Stimulated activated CD4-positive, alpha-beta T cell treated with anti-CD3 and anti-CD28 coated beads, TNF-alpha, amount 100 ng/mL, for 1 hour (primary cell): Measurements from ENCODE around the gene GRID2.
"Not testable (repeated sequence)": the region's sequence is repeated elsewhere in the genome, so short reads cannot be mapped to it uniquely, and the experiment has no call there.

ENCODE experiments used
- DNase-seq, 3 donors: peaks; one replicate each; pipeline ENCODE4 v3.0.0-alpha.2; 2020; ENCODE audit warnings: low read depth in 3 of 3, low spot score in 1 of 3

Gene GRID2

DNA sequence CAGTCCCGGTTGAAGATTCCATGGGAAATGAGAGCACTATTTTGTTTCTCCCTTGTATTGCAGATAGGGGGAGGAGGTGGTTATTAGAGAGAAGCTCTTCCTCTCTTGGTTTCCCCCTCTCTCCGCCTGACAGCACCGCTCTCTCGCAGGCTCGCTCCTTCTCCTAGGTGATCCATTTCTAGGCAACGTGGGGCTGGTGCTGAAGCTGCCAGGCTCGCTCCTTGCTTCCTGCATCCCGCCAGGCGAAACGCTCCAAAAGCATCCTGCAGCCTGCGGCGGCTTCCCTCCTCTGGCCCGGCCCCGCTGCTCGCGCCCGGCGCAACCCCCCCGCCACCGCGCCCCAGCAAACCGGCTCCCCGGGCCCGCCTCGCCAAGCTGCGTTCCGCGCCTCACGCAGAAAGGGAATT, at the start of gene GRID2:
Gene GRID2, plus strand, starts transcription at position 346 of the 407 bp plus-strand sequence.
- DNase-seq = no peak

DNA sequence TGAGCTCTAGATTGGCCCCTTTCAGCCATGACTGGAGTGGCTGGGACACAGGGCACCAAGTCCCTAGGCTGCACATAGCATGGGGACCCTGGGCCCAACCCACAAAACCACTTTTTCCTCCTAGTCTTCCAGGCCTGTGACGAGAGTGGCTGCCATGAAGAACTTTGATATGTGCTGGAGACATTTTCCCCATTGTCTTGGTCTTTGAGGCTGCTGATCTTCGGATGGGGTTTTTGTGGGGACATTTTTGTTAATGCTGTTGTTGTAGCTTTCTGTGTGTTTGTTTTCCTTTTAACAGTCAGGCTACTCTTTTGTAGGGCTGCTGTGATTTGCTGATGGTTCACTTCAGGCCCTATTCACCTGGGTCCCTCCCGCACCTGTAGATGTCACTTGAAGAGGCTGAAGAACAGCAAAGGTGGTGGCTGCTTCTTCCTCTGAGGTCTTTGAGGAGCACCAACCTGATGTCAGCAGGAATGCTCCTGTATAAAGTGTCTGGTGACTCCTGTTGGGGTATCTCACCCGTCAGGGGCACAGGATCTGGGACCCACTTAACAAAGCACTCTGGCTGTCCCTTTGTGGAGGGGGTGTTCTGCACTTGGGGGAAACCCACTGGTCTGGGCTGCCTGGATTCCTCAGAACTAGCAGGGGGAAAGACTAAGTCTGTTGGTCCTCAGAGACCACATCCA, 49.6 kb upstream of the GRID2 start:
- no peak for DNase-seq

DNA sequence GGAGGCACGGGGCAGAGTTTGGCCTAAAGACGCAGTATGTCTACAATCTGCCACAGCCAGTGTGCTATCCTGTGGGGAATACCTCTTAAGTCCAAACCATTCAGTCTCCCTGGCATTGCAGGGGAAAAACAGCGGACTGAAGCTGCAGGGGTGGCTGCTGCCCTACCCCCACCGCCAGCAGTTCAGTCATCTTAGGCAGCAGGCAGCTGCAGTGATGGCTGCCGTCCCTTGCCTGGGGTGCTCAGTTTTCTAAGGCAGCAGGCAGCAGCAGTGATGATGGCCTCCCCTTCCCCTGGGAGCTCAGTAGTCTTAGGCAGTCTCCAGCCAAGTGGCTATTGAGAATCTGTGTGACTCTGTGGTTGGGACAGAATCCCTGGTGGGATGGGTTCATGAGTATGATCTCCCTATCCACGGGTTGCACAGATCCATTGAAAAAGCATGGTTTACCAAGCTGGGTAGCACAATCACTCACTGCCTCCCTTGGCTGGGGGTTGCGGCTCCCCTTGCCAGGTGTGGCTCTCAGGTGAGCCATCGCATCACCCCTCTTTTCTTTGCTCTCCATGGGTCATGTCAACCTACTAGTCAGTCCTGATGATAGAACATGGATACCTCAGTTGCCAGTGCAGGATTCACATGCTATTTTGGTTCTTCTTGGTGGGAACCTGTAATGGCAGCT, 48.9 kb upstream of the GRID2 start:
- no peak for DNase-seq

DNA sequence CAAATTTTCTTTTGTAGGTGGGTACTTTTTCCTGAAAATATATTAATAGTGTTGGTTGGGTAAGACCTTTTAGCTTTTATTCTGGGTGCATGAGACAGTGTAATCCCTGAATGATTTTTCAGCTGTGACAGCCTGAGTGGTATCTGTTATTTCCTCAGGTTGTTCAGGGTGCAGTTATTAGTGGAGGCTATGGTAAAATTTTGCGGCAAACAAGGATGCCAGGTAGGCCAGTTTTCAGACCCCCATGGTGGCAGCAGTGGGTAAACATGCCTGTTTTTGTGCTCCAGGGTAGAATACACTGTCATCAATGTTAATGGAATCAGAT, 47.9 kb upstream of the GRID2 start:
- no peak for DNase-seq

DNA sequence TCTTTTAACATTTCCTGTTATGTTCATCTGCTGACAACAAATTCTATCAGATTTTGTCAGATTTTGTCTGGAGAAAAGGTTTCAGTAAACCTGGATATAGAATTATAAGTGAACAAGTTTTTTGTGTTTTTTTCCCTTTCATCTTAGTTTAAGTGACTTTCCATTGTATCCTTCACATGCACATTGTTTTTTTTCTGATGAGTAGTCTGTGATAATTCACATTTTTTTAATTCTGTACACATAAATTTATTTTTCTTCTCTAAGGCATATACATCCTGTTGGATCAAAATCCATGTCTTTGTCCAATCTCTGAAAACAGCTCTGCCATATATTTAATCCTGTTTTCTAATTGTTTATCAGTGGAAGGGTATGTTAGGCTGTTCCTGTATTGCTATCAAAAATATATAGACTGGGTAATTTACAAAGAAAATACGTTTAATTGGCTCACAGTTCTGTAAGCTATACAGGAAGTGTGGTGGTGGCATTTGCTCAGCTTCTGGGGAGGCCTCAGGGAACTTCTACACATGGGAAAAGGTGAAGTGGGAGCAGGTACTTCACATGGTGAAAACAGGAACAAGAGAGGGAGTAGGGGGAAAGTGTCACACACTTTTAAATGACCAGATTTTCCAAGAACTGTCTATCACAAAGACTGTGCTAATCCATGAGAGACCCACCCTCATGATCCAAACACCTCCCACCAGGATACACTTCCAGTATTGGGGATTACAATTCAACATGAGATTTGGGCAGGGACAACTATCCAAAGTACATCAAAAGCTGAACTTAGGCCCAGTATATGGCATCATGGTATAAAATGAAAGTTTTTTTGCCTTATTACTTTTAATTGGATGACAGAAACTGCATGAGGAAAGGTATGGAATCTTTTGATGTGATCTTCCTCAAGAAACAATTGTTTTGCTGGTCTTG, 45.6 kb upstream of the GRID2 start:
- DNase-seq = no peak

DNA sequence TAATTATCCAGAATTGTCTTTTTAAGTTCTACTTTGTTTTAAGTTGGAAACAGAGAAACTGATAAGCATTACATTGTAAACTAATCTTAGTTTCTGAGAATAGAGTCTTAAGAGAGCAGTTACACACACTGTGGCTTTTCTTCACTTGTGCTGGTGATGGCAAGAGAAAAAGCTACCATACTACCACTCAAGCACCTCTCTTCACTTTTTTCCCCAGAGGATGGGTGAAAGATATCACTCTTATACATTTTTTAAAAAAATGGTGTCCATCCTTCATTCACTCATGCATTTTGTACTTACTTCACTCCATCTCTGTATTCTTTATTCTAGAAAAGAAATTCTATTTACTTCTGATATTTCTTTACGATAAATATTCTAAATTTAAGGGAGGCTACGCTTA, 42.5 kb upstream of the GRID2 start:
- no peak for DNase-seq

DNA sequence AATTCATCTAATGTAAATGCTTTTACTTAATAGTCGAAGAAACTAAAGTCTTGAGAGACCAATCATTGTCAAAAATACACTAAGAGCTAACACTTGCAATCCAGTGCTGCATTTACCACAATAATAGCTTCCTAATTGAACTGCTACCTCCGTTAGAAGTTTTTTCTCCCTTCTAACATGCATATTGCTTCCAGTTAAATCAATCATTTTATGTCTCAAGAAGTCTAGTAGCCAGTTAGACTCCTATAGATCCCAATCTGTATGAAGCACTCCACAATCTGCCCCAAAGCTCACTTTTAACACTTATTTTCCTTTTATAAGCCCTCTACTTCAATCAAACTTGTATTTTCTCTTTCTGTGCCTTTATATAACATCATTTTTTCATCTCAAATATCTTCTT, 41.4 kb upstream of the GRID2 start:
- DNase-seq = no peak

DNA sequence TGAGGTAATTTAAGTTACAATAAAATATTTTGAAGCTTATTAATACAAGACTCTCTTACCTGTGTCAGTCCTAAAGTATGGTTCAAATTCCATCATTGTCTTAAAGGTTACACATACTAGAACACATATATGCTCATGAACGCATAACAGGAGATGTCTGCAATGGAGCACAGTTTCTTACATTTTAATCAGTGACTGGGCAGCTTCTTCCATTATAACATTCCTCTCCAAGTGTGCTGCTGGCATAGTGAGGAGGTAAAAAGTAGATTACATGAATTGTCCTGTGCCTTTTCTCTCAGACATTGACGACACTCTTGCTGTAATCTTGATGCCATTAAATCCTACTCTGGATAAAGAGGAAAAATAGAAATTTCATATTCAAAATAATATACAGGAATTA, 40.8 kb upstream of the GRID2 start:
- DNase-seq = no peak

DNA sequence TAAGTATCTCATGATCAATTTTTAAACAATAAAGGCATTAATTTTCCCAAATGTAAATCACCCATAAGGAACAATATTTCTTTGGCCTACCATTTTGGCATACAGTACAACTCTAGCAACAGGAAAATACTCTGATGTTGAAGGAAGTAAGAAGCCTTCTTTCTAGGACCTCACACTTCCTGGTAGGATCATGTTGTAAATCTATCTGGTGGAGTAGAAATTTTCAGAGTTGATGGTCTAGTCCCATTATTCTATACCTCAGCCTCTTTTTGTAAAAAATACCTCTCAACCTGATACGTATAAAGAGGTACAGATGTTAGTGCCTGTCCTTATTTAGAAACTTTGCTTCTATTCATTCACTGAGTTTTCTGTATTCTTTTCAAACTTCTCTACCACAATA, 40.2 kb upstream of the GRID2 start:
- DNase-seq = no peak

DNA sequence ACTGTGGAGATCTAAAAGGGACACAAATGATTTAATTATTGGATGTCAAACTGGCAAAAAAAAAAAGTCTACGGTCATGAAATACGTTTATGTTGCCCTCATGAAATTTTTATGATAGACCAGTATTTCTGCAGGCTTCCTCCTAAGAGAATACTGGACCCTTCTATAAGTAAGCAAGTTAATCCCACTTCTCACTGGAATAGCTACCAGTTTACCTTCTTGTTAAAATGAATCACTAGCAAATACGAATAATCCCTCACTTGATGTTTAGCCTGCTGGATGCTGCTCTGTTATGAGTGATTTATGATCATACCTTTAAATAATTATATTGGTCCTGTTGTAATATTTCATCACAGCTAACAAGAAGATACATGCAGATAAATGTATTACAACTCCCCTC, 39.6 kb upstream of the GRID2 start:
- DNase-seq = no peak

DNA sequence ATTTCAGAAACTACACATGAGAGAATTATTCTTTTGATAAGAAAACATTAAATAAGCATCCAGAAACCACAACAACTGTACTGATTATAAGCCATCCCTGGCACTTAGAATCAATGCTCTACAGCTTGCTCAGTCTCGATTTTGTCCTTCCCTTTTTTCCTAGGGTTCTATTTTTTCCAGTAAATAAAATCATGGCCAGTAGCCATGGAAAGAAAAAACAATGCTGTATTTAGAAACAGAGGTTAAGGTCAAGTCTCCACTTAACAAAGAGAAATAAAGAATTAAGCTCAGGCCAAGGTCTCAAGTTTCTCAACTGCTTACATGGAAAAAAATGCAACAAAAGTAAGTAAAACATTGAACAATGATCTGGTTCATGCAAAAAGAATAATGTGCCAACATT, 38.7 kb upstream of the GRID2 start:
- no peak for DNase-seq

DNA sequence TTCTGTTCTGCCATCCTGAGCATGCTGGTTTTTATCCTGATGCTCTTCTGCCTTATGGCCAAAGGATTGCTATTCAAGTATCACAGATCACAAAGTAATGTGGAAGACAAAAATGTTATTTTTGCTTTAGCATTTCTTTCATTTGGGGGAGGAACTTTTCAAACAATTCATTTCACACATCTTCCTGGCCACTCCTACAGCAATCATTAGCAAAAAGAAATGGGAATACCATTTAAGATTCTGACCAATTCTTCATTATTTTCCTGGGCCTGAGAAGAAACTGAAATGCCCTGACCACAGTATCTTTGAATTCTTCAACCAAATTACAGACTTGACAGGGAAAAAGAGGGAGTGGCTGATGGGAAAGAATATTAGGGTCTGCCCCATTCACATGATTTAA, 38.0 kb upstream of the GRID2 start:
- DNase-seq = no peak

DNA sequence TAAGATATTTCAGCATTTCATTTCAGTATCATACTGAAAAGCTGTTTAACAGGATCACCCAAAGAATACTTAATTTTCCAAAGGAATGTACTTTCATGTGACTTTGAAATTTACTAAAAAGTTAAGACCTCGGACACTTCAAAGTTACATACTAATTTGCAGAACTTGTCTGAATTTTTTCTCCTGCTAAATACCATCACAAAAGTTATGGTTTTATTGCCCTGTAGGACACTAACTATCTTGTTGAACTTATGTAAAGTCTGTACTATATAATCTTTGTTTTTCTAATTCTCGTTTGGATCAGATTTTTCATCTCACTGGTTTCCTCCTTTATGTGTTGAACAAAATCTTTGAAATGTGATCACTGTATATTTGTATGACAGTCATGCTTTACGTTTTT, 37.2 kb upstream of the GRID2 start:
- no peak for DNase-seq

DNA sequence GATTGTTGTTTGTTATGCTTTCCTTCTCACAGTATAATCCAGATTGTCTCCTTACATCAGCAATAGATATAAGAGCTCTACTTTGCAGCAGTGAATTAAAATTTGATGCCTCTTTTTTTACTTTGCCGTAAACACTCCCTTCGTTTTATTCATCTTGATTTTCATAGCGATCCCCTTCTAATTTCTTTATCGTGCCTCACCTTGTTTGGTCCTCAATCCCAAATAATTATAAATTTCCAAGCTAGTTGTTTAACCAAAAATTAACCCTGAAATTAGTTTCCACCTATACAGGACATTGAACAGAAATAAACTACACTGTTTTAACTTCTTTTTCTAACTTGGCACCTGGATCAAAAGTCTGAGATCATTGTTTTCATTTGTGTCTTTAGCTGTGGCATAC, 35.1 kb upstream of the GRID2 start:
- no peak for DNase-seq

DNA sequence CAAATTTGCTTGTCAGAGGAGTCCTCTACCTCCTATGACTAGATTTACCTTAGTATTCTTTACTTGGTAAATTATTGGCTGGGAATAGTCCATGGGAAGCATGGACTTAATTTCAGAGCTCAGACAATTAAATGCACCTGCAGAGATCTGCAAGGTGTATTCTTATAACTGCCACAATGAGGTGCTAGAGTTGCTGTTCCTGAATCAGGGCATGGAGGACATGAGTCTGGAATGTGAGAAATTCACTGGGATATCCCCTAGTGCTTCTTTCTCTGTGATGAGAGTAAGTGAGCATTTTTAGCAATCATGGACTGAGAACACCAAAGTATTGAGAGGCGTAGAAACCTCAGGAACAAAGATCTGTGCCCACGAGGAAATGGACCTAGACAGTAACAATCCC, 32.9 kb upstream of the GRID2 start:
- DNase-seq = no peak

DNA sequence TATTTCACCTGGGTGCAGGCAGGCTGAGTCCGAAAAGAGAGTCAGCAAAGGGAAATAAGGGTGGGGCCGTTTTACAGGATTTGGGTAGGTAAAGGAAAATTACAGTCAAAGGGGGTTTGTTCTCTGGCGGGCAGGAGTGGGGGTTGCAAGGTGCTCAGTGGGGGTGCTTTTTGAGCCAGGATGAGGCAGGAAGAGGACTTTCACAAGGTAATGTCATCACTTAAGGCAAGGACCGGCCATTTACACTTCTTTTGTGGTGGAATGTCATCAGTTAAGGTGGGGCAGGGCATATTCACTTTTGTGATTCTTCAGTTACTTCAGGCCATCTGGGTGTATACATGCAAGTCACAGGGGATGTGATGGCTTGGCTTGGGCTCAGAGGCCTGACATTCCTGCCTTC, 32.2 kb upstream of the GRID2 start:
- DNase-seq = not testable (repeated sequence)

DNA sequence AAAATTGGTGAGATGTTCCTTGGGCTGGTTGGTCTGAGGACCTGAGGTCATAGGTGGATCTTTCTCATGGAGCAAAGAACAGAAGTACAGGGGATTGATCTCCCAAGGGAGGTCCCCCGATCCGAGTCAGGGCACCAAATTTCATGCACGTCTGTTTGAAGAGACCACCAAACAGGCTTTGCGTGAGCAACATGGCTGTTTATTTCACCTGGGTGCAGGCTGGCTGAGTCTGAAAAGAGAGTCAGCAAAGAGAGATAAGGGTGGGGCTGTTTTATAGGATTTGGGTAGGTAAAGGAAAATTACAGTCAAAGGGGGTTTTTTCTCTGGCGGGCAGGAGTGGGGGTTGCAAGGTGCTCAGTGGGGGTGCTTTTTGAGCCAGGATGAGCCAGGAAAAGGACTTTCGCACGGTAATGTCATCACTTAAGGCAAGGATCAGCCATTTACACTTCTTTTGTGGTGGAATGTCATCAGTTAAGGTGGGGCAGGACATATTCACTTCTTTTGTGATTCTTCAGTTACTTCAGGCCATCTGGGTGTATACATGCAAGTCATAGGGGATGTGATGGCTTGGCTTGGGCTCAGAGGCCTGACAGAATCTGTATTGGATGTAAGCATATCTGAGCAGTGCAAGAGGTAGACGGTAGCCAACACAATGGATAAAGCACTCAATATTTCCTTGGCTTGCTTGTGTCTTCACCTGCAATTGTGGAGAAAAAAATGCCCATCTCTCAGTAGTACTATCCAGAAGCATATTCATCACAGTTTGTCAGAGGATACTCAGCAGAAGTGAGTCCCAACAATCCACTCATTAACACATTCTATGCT, 26.5 kb upstream of the GRID2 start:
- DNase-seq = not testable (repeated sequence)

DNA sequence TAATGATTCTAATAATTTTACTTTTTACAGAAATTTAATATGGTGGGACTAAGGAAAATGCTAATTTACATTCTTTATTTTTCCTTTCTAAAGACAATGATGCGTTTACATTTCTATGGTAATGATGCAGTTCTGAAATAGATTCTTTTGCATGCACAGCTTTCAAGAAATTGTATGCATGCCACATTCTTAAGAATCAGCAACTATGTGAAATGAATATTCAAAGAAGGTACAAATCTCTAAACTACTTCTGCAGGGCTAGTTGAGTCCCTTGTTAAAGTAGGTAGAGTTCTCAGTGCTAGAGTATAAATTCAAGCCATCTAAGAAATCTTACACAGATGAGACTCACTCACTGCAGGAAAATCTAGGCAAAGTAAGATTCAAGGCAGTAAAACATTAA, 24.5 kb upstream of the GRID2 start:
- DNase-seq = no peak

DNA sequence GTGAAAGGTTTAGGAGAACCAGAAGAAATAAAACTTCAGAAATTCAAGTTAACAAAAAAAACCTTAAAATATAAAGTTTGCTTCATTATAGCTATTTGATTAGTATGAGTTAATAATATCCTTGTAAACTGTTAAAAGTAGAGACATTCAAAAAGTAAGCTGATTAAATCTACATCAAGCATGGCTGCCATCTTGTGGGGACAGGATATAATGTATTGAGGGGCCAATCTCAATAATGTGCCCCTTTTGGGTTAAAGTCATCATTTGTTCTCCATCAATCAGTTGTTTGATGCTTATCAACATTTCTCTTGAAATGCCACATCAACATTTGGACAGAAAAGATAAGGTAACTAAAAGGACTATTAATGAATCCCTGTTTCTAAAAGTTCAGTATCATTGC, 4.6 kb upstream of the GRID2 start:
- DNase-seq = no peak

DNA sequence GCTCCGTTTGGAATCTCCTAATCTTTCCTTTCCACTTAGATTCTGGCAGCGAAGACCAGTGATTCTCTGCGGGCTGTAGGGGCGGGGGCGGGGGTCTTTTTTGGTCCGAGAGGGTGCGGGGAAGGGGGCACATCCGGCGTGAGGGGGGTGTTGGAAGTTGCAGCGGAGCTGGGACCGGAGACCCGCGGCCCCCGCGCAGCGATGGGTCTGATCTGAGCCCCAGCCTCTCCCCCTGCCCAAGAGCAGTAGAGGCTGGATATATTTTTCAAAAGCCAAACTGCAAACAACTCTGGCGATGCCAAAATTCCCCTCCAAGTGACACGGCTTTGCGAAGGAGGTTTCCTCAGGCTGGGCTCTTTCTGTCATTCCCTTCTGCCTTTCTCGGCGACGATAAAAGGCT, 355 bp downstream of the GRID2 start:
- DNase-seq = no peak

DNA sequence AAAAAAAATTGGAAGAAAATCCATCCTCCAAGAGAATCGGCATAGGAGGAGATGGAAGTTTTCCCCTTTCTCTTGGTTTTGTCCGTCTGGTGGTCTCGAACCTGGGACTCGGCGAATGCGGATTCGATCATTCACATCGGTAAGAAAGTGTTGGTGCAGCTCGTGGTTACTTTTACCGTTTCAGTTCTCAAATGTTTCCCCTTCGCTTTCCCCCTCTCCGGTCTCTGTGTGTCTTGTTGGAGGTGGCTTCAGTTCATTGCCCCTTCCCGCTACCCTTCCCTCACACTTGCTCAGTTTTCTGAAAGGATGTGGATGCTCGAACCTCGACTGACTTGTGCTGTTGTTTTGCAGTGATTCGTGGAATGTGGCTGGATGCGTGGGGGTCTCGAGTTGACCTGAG, 840 bp downstream of the GRID2 start:
- no peak for DNase-seq
